Right cardiac atrium (tissue), 5 donors: ENCODE data around the gene RANBP9. TPM values are rescaled to one million over a fixed set of nuclear protein-coding genes. Genes with fewer than 3 reads are reported as not detected.

Source experiments
- ATAC-seq, 2 donors: fragments of 200-7000 bp; cut with Tn5 transposase; one replicate each; pipeline versions ENCODE4 v1.8.0 to v1.9.1; 2020; ENCODE audit warnings: moderate library complexity in 2 of 2, mild to moderate bottlenecking in 1 of 2
- DNase-seq, 3 donors: peaks; one replicate each; pipeline ENCODE4 v3.0.0-alpha.2; 2020
- H3K27ac ChIP-seq: one replicate; pipeline ENCODE4 v1.5.1; 2013; ENCODE audit warnings: mild to moderate bottlenecking, low read length, control low read depth, moderate library complexity
- H3K27me3 ChIP-seq: one replicate; pipeline ENCODE4 v1.6.1; 2013; ENCODE audit not compliant: control insufficient read depth, insufficient read depth
- H3K4me1 ChIP-seq: one replicate; pipeline ENCODE4 v1.6.1; 2013; ENCODE audit warnings: low read length; ENCODE audit not compliant: control insufficient read depth, insufficient read depth
- H3K4me3 ChIP-seq: one replicate; pipeline ENCODE4 v1.5.1; 2013; ENCODE audit warnings: low read length, control low read depth
- H3K9me3 ChIP-seq: one replicate; pipeline ENCODE4 v1.6.1; 2013; ENCODE audit warnings: low read length; ENCODE audit not compliant: control insufficient read depth
- WGBS: extraction: QIAGEN DNeasy Blood & Tissue Kit; methylation state at CpG from one replicate; pipeline ENCODE4 v1.1.7; 2013; 5-methylcytosine and 5-hydroxymethylcytosine counted together
- intact Hi-C, 4 donors: fragments of 100-400 bp; cut with DNase I; formaldehyde crosslinking; loops; one replicate each; pipeline versions ENCODE4 v1.11.0 to v1.14.0; 2022 to 2023
- polyA plus RNA-seq: library from polyadenylated mRNA; stranded (reverse); fragments of 200-250 nt; gene quantifications from one replicate; pipeline ENCODE4 v1.2.3, GENCODE V29; 2013
- total RNA-seq, 4 donors: library from RNA; stranded (reverse); fragmentation: NEBNext Ultra II Directional; extraction: Animal tissue kit (Norgen Biotek cat#: 25700); gene quantifications; one replicate each; pipeline ENCODE4 v1.2.1, GENCODE V29; 2021
- donor health status: healthy with polysubstance abuse.
- donor health status: DM: no; HTN: yes; CAD: no.
- donor health status: DM: no; HTN: no; CAD: no.
- donor health status: DM: no; HTN: yes; CAD: no; lungs with severe emphysema.
- donor health status: DM: yes; HTN: yes; CAD: no.

Gene RANBP9
- total and polyA plus RNA-seq, 5 donors, result 19.0 to 35.4 (median 32.3) TPM

- DNase-seq (no peak), ATAC-seq (no peak)
- no peak overlapping the region for H3K27ac ChIP-seq
- no peaks in the 10 kb centered on the region for H3K9me3 ChIP-seq
- no peaks in the 10 kb centered on the region for H3K27me3 ChIP-seq
- intact Hi-C loops, result no loop called here
- H3K4me3 ChIP-seq, result no peak overlapping the region
- peaks cover 5% of the 10 kb centered on the region for H3K4me1 ChIP-seq
Observed at GRCh38 chr6:13664703-13665352, 46.8 kb downstream of the RANBP9 start.

- H3K9me3 ChIP-seq, result no peaks in the 10 kb centered on the region
- no peak overlapping the region for H3K4me3 ChIP-seq
- intact Hi-C loops, result no loop called here
- ATAC-seq, result no peak
- H3K27me3 ChIP-seq, result no peaks in the 10 kb centered on the region
- 93% methylated on average over 4 of the region's 4 CpGs for WGBS
- DNase-seq, result no peak
- peaks cover 5% of the 10 kb centered on the region for H3K4me1 ChIP-seq
- H3K27ac ChIP-seq, result no peak overlapping the region
Observed at GRCh38 chr6:13663986-13664385, 47.6 kb downstream of the RANBP9 start.

DNA sequence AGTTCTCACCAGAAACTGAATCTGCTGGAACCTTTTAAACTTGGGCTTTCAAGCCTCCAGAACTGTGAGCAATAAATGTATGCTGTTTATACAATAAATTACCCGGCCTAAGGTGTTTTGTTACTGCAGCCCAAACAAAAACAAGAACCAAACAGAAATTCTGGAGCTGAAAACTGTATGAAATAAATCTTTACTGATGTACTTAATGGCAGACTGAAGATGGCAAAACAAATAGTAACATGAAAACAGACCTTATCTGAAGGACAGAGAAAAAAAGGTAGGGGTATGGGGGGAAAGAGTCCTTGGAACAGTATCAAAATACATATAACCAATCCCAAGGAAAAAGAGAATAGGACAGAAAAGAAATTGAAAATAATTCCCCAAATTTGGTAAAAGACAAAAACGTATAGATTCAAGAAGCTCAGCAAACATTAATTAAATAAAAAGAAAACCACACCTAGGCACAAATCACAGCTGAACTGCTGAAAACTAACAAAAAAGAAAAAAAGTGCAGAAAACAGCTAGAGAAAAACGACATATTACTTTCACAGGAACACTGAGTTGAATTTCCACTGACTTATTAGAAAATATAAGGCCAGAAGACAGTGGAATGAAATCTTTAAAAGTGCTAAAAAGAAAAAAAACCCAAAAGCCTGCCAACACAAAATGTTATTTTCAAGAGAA, 48.8 kb downstream of the RANBP9 start:
- Histone ChIP-seq H3K4me3 (no peak overlapping the region), H3K9me3 (no peaks in the 10 kb centered on the region), H3K4me1 (peaks cover 5% of the 10 kb centered on the region), H3K27me3 (no peaks in the 10 kb centered on the region), H3K27ac (no peak overlapping the region)
- WGBS, result 79% methylated on average over 3 of the region's 3 CpGs
- intact Hi-C loops, result no loop called here
- ATAC-seq, result no peak
- DNase-seq, result no peak

DNA sequence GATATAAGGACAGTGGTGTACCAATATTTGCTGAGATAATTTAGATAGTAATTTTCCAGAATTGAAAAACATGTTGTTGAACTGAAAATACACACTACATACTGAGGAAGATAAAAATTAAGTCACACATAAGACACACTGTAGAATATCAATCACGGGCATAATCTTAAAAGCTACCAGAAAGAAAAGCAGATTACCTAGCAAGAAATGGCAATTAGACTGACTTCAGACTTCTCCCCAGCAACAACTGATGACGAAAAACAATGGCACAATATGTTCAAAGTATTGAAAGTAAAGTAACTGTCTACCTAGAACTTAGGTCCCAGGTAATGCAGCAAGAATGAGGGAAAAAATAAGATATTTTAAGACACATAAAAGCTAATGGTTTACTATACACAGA, 50.0 kb downstream of the RANBP9 start:
- 97% methylated on average over 2 of the region's 2 CpGs for WGBS
- Histone ChIP-seq H3K27ac (no peak overlapping the region), H3K4me3 (no peak overlapping the region), H3K4me1 (peaks cover 5% of the 10 kb centered on the region), H3K27me3 (no peaks in the 10 kb centered on the region), H3K9me3 (no peaks in the 10 kb centered on the region)
- intact Hi-C loops, result no loop called here
- ATAC-seq (no peak), DNase-seq (no peak)

GRCh38 chr6:13660893-13661292, 50.7 kb downstream of the RANBP9 start:
- DNase-seq (no peak), ATAC-seq (no peak)
- no peak overlapping the region for H3K27ac ChIP-seq
- H3K4me1 ChIP-seq, result peaks cover 5% of the 10 kb centered on the region
- no peaks in the 10 kb centered on the region for H3K27me3 ChIP-seq
- intact Hi-C loops, result no loop called here
- no peaks in the 10 kb centered on the region for H3K9me3 ChIP-seq
- no peak overlapping the region for H3K4me3 ChIP-seq
- 95% methylated on average over 1 of the region's 1 CpG for WGBS

GRCh38 chr6:13660273-13660672, 51.4 kb downstream of the RANBP9 start:
- intact Hi-C loops, result no loop called here
- 98% methylated on average over 1 of the region's 1 CpG for WGBS
- no peak for DNase-seq
- Histone ChIP-seq H3K4me1 (peaks cover 5% of the 10 kb centered on the region), H3K27me3 (no peaks in the 10 kb centered on the region), H3K9me3 (no peaks in the 10 kb centered on the region), H3K4me3 (no peak overlapping the region), H3K27ac (no peak overlapping the region)
- ATAC-seq, result no peak

DNA sequence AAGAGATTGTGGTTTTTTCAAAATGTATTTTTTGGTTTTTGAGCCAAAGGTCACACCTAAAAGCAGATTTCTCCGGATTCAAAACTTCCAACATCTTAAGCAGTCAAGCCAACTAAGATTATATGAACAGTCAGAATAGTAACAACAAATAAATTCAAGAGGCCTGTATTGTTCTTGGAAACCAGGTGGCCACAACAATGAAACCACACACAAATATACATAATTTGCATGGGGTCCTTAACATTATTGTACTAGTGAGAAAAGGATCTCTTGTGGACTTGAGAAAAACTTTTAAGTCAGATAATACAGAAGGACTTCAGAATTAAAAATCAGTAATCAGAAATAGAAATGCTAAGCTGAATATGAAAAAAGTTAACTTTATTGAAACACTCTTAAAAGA, 55.9 kb downstream of the RANBP9 start:
- peaks cover 3% of the 10 kb centered on the region for H3K4me1 ChIP-seq
- WGBS, result 62% methylated on average over 1 of the region's 1 CpG
- no peak overlapping the region for H3K27ac ChIP-seq
- DNase-seq, result no peak
- no peaks in the 10 kb centered on the region for H3K27me3 ChIP-seq
- no peak for ATAC-seq
- intact Hi-C loops, result no loop called here
- H3K4me3 ChIP-seq, result no peak overlapping the region
- no peaks in the 10 kb centered on the region for H3K9me3 ChIP-seq

DNA sequence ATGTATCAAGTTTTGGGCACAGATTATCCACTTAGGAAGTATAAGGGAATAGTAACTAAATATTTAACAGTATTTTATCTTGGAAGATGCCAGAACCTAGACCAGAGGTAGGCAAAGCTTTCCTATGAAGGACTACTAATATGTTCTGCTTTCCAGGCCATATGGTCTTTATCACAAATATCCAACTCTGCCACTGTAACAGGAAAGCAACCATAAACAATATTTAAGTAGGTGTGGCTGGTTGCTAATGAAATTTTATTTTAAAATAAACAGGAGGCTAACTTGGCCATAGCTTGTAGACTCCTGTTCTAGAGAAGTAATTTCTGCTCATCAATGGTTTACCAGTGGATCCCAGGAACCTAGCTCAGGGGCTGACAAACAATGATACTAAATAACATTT, 57.1 kb downstream of the RANBP9 start:
- H3K4me1 ChIP-seq, result no peaks in the 10 kb centered on the region
- no peak overlapping the region for H3K27ac ChIP-seq
- intact Hi-C loops, result no loop called here
- ATAC-seq (no peak), DNase-seq (no peak)
- no peaks in the 10 kb centered on the region for H3K9me3 ChIP-seq
- H3K4me3 ChIP-seq, result no peak overlapping the region
- H3K27me3 ChIP-seq, result no peaks in the 10 kb centered on the region

GRCh38 chr6:13653296-13653695, 58.3 kb downstream of the RANBP9 start:
- DNase-seq (no peak), ATAC-seq (peak in 1 of 2 donors; percentile 79)
- H3K4me3 ChIP-seq, result no peak overlapping the region
- no peaks in the 10 kb centered on the region for H3K27me3 ChIP-seq
- 84% methylated on average over 2 of the region's 2 CpGs for WGBS
- intact Hi-C loops, result no loop called here
- no peaks in the 10 kb centered on the region for H3K9me3 ChIP-seq
- H3K4me1 ChIP-seq, result no peaks in the 10 kb centered on the region
- H3K27ac ChIP-seq, result no peak overlapping the region

- ATAC-seq (no peak), DNase-seq (no peak)
- no peaks in the 10 kb centered on the region for H3K9me3 ChIP-seq
- 97% methylated on average over 4 of the region's 4 CpGs for WGBS
- H3K4me1 ChIP-seq, result no peaks in the 10 kb centered on the region
- no peak overlapping the region for H3K27ac ChIP-seq
- intact Hi-C loops, result no loop called here
- H3K4me3 ChIP-seq, result no peak overlapping the region
- no peaks in the 10 kb centered on the region for H3K27me3 ChIP-seq
Observed at GRCh38 chr6:13649393-13649792, 62.2 kb downstream of the RANBP9 start.

DNA sequence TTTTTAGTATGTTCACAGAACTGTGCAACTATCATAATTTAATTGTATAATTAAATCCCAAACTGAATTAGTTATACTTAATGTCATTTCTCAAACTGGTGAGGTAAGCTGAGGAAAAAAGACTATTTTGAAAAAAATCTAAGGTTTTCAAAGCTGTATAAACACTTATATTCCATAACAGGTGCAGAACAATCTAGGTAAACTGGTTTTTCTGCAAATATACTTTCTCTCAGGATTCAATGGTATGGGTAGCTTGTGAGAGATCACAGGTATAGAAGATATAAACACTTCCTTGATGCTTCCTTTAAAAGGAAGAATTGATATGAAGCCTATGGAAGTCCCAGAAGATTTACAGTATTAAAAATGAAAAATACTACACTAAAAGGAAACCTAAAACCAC, 62.8 kb downstream of the RANBP9 start:
- ATAC-seq (no peak), DNase-seq (no peak)
- intact Hi-C loops, result no loop called here
- Histone ChIP-seq H3K4me3 (no peak overlapping the region), H3K27me3 (no peaks in the 10 kb centered on the region), H3K9me3 (no peaks in the 10 kb centered on the region), H3K27ac (no peak overlapping the region), H3K4me1 (no peaks in the 10 kb centered on the region)

- no peak overlapping the region for H3K4me3 ChIP-seq
- H3K4me1 ChIP-seq, result no peaks in the 10 kb centered on the region
- DNase-seq (no peak), ATAC-seq (no peak)
- 94% methylated on average over 3 of the region's 3 CpGs for WGBS
- no peak overlapping the region for H3K27ac ChIP-seq
- intact Hi-C loops, result no loop called here
- H3K9me3 ChIP-seq, result no peaks in the 10 kb centered on the region
- H3K27me3 ChIP-seq, result no peaks in the 10 kb centered on the region
Observed at GRCh38 chr6:13643125-13643524, 68.5 kb downstream of the RANBP9 start.
